Activated naive CD8-positive, alpha-beta T cell (primary cell): ENCODE data around the gene RAB20.
A peak's percentile ranks its signal among the peaks of the same experiment; 100 is the strongest.

ENCODE experiments used
- H3K27ac Mint-ChIP-seq: one replicate; pipeline ENCODE4 v1.8.0; 2021; ENCODE audit warnings: mixed read lengths
- H3K27me3 Mint-ChIP-seq: one replicate; pipeline ENCODE4 v1.8.0; 2021; ENCODE audit warnings: mixed read lengths
- H3K36me3 Mint-ChIP-seq: one replicate; pipeline ENCODE4 v1.8.0; 2021; ENCODE audit warnings: mixed read lengths
- H3K4me1 Mint-ChIP-seq: one replicate; pipeline ENCODE4 v1.8.0; 2021; ENCODE audit warnings: low read depth, mixed read lengths
- H3K4me3 Mint-ChIP-seq: one replicate; pipeline ENCODE4 v1.8.0; 2021; ENCODE audit warnings: mild to moderate bottlenecking, mixed read lengths
- H3K9me3 Mint-ChIP-seq: one replicate; pipeline ENCODE4 v1.8.0; 2021; ENCODE audit warnings: low read depth, mixed read lengths

The RAB20 gene

GRCh38 chr13:110565296-110565695 lies 3.8 kb upstream of the RAB20 start:
- Mint-ChIP-seq H3K36me3 (no peaks in the 10 kb centered on the region), H3K9me3 (no peaks in the 10 kb centered on the region), H3K4me3 (no peak overlapping the region), H3K27ac (no peak overlapping the region), H3K4me1 (peaks cover 24% of the 10 kb centered on the region), H3K27me3 (peaks cover 1% of the 10 kb centered on the region)

GRCh38 chr13:110564472-110564985 lies 3.0 kb upstream of the RAB20 start:
- H3K27me3 Mint-ChIP-seq = peaks cover 1% of the 10 kb centered on the region

GRCh38 chr13:110563463-110563774 lies 1.9 kb upstream of the RAB20 start:
- H3K4me3 Mint-ChIP-seq = peak overlapping the region; percentile 53
- no peaks in the 10 kb centered on the region for H3K9me3 Mint-ChIP-seq
- peaks cover 1% of the 10 kb centered on the region for H3K27me3 Mint-ChIP-seq
- peaks cover 28% of the 10 kb centered on the region for H3K4me1 Mint-ChIP-seq
- no peaks in the 10 kb centered on the region for H3K36me3 Mint-ChIP-seq
- no peak overlapping the region for H3K27ac Mint-ChIP-seq

More at GRCh38 chr13:110564472-110564985, 3.0 kb upstream of the RAB20 start:
- no peaks in the 10 kb centered on the region for H3K36me3 Mint-ChIP-seq
- peaks cover 28% of the 10 kb centered on the region for H3K4me1 Mint-ChIP-seq
- peak overlapping the region; percentile 44 for H3K4me3 Mint-ChIP-seq
- no peaks in the 10 kb centered on the region for H3K9me3 Mint-ChIP-seq
- H3K27ac Mint-ChIP-seq = no peak overlapping the region

- H3K9me3 Mint-ChIP-seq = no peaks in the 10 kb centered on the region
- peak overlapping the region; percentile 96 for H3K4me3 Mint-ChIP-seq
Observed at GRCh38 chr13:110562696-110563462, 1.4 kb upstream of the RAB20 start.

GRCh38 chr13:110562036-110562597 lies 595 bp upstream of the RAB20 start:
- Mint-ChIP-seq H3K4me3 (peak overlapping the region; percentile 96), H3K4me1 (peaks cover 28% of the 10 kb centered on the region), H3K27me3 (peaks cover 1% of the 10 kb centered on the region), H3K36me3 (no peaks in the 10 kb centered on the region), H3K9me3 (no peaks in the 10 kb centered on the region), H3K27ac (peak overlapping the region; percentile 78)

More at GRCh38 chr13:110562696-110563462, 1.4 kb upstream of the RAB20 start:
- Mint-ChIP-seq H3K36me3 (no peaks in the 10 kb centered on the region), H3K4me1 (peaks cover 28% of the 10 kb centered on the region), H3K27ac (no peak overlapping the region), H3K27me3 (peaks cover 1% of the 10 kb centered on the region)

- H3K9me3 Mint-ChIP-seq = no peaks in the 10 kb centered on the region
- H3K4me1 Mint-ChIP-seq = peaks cover 28% of the 10 kb centered on the region
- H3K36me3 Mint-ChIP-seq = peaks cover 2% of the 10 kb centered on the region
- H3K27me3 Mint-ChIP-seq = no peaks in the 10 kb centered on the region
- H3K27ac Mint-ChIP-seq = peak overlapping the region; percentile 36
- H3K4me3 Mint-ChIP-seq = peak overlapping the region; percentile 86
Observed at GRCh38 chr13:110560601-110561343, 750 bp downstream of the RAB20 start.

GRCh38 chr13:110559986-110560385 lies 1.5 kb downstream of the RAB20 start:
- H3K4me1 Mint-ChIP-seq = peaks cover 28% of the 10 kb centered on the region
- H3K27me3 Mint-ChIP-seq = no peaks in the 10 kb centered on the region
- peaks cover 2% of the 10 kb centered on the region for H3K36me3 Mint-ChIP-seq
- H3K27ac Mint-ChIP-seq = no peak overlapping the region
- no peaks in the 10 kb centered on the region for H3K9me3 Mint-ChIP-seq
- peak overlapping the region; percentile 53 for H3K4me3 Mint-ChIP-seq

GRCh38 chr13:110559429-110559943 lies 2.0 kb downstream of the RAB20 start:
- H3K4me1 Mint-ChIP-seq = peaks cover 28% of the 10 kb centered on the region
- H3K4me3 Mint-ChIP-seq = no peak overlapping the region
- no peak overlapping the region for H3K27ac Mint-ChIP-seq
- H3K27me3 Mint-ChIP-seq = no peaks in the 10 kb centered on the region
- H3K9me3 Mint-ChIP-seq = no peaks in the 10 kb centered on the region
- H3K36me3 Mint-ChIP-seq = peaks cover 2% of the 10 kb centered on the region

GRCh38 chr13:110557610-110558305 lies 3.8 kb downstream of the RAB20 start:
- no peaks in the 10 kb centered on the region for H3K9me3 Mint-ChIP-seq
- no peak overlapping the region for H3K27ac Mint-ChIP-seq
- peaks cover 2% of the 10 kb centered on the region for H3K36me3 Mint-ChIP-seq
- H3K27me3 Mint-ChIP-seq = no peaks in the 10 kb centered on the region
- no peak overlapping the region for H3K4me3 Mint-ChIP-seq
- peaks cover 18% of the 10 kb centered on the region for H3K4me1 Mint-ChIP-seq

- H3K27me3 Mint-ChIP-seq = no peaks in the 10 kb centered on the region
- H3K27ac Mint-ChIP-seq = no peak overlapping the region
- H3K4me3 Mint-ChIP-seq = no peak overlapping the region
- no peaks in the 10 kb centered on the region for H3K9me3 Mint-ChIP-seq
- H3K4me1 Mint-ChIP-seq = peaks cover 14% of the 10 kb centered on the region
- peaks cover 2% of the 10 kb centered on the region for H3K36me3 Mint-ChIP-seq
Observed at GRCh38 chr13:110557082-110557481, 4.4 kb downstream of the RAB20 start.

- Mint-ChIP-seq H3K36me3 (peaks cover 2% of the 10 kb centered on the region), H3K4me1 (peaks cover 11% of the 10 kb centered on the region), H3K9me3 (no peaks in the 10 kb centered on the region), H3K27ac (no peak overlapping the region), H3K4me3 (no peak overlapping the region), H3K27me3 (no peaks in the 10 kb centered on the region)
Observed at GRCh38 chr13:110556224-110556606, 5.3 kb downstream of the RAB20 start.

- H3K36me3 Mint-ChIP-seq = peaks cover 2% of the 10 kb centered on the region
- no peak overlapping the region for H3K4me3 Mint-ChIP-seq
- no peaks in the 10 kb centered on the region for H3K9me3 Mint-ChIP-seq
- peaks cover 8% of the 10 kb centered on the region for H3K4me1 Mint-ChIP-seq
- H3K27ac Mint-ChIP-seq = no peak overlapping the region
- H3K27me3 Mint-ChIP-seq = no peaks in the 10 kb centered on the region
Observed at GRCh38 chr13:110555601-110556223, 5.8 kb downstream of the RAB20 start.

GRCh38 chr13:110554946-110555345 lies 6.6 kb downstream of the RAB20 start:
- Mint-ChIP-seq H3K4me3 (no peak overlapping the region), H3K27me3 (no peaks in the 10 kb centered on the region), H3K4me1 (peaks cover 2% of the 10 kb centered on the region), H3K9me3 (no peaks in the 10 kb centered on the region), H3K27ac (no peak overlapping the region), H3K36me3 (peaks cover 2% of the 10 kb centered on the region)

GRCh38 chr13:110554227-110554836 lies 7.2 kb downstream of the RAB20 start:
- no peak overlapping the region for H3K4me3 Mint-ChIP-seq
- H3K27ac Mint-ChIP-seq = no peak overlapping the region
- H3K9me3 Mint-ChIP-seq = no peaks in the 10 kb centered on the region
- no peaks in the 10 kb centered on the region for H3K27me3 Mint-ChIP-seq
- H3K36me3 Mint-ChIP-seq = peaks cover 2% of the 10 kb centered on the region
- no peaks in the 10 kb centered on the region for H3K4me1 Mint-ChIP-seq
